Activated CD4-positive, alpha-beta memory T cell treated with anti-CD3 and anti-CD28 coated beads for 36 hours (primary cell): ENCODE measurements around the gene SLC16A5. TPM values are rescaled to one million over a fixed set of nuclear protein-coding genes. Genes with fewer than 3 reads are reported as not detected.
"Not testable (repeated sequence)": the region's sequence is repeated elsewhere in the genome, so short reads cannot be mapped to it uniquely, and the experiment has no call there.

Experiments used
- CTCF ChIA-PET: fragments of 350-600 bp; sonication (Branson Sonifier 250); formaldehyde crosslinking; loops from one replicate; lab custom pipeline; 2021; ENCODE audit warnings: antibody characterized with exemption, inconsistent platforms; lab: Charles Lee
- POLR2A ChIA-PET: fragments of 350-600 bp; sonication (Branson Sonifier 250); formaldehyde crosslinking; loops from one replicate; lab custom pipeline; 2021; ENCODE audit warnings: antibody characterized with exemption; lab: Charles Lee
- DNase-seq: peaks from one replicate; pipeline ENCODE4 v3.0.0-alpha.2; 2020
- H3K27ac Mint-ChIP-seq: one replicate; pipeline ENCODE4 v1.8.0; 2021; ENCODE audit warnings: mixed read lengths
- H3K27me3 Mint-ChIP-seq: one replicate; pipeline ENCODE4 v1.8.0; 2021; ENCODE audit warnings: mixed read lengths
- H3K36me3 Mint-ChIP-seq: one replicate; pipeline ENCODE4 v1.8.0; 2021; ENCODE audit warnings: mixed read lengths
- H3K4me1 Mint-ChIP-seq: one replicate; pipeline ENCODE4 v1.8.0; 2021; ENCODE audit warnings: low read depth, mixed read lengths
- H3K4me3 Mint-ChIP-seq: one replicate; pipeline ENCODE4 v1.8.0; 2021; ENCODE audit warnings: mild to moderate bottlenecking, mixed read lengths
- H3K9me3 Mint-ChIP-seq: one replicate; pipeline ENCODE4 v1.8.0; 2021; ENCODE audit warnings: mixed read lengths
- intact Hi-C: fragments of 100-400 bp; cut with micrococcal nuclease; formaldehyde crosslinking; loops from one replicate; pipeline ENCODE4 v1.15.1; 2023
- total RNA-seq, 2 experiments: library from RNA; stranded (reverse); gene quantifications; one replicate each; pipeline ENCODE4 v1.2.3, GENCODE V29; 2021

The SLC16A5 gene
- total RNA-seq: 1 to 10 TPM; 6.7 to 7.7 TPM

GRCh38 chr17:75087558-75088453 lies at the start of gene SLC16A5:
Gene SLC16A5 (plus strand): TSS chr17:75087954. CDS start chr17:75093637, 5,683 bp downstream.
- peak; percentile 63 for DNase-seq
- Mint-ChIP-seq H3K4me3 (peak within 1 kb of the TSS; percentile 76), H3K36me3 (no peaks in the 10 kb centered on the region), H3K4me1 (peaks cover 41% of the 10 kb centered on the region), H3K9me3 (no peaks in the 10 kb centered on the region), H3K27ac (peak within 1 kb of the TSS; percentile 55), H3K27me3 (no peaks in the 10 kb centered on the region)
- CTCF ChIA-PET: interaction anchor here (0.7 to 1.9 kb wide), 8 partner anchors 11 to 183 kb away, joined by 3 to 4 read pairs (median 4); partner anchors contain the start of gene MIF4GD
- intact Hi-C loops: no loop called here
- POLR2A ChIA-PET: interaction anchor here (0.9 to 1.7 kb wide), 6 partner anchors 22 to 76 kb away, joined by 3 to 5 read pairs (median 4); partner anchors contain the start of genes ARMC7, JPT1 and MRPL58

- Mint-ChIP-seq H3K9me3 (no peaks in the 10 kb centered on the region), H3K27me3 (peaks cover 4% of the 10 kb centered on the region), H3K27ac (no peak overlapping the region), H3K36me3 (peaks cover 30% of the 10 kb centered on the region), H3K4me3 (no peak overlapping the region), H3K4me1 (peaks cover 35% of the 10 kb centered on the region)
- DNase-seq: no peak
- POLR2A ChIA-PET: interaction anchor here (1.0 kb wide), 1 partner anchor 26 kb away, joined by 4 read pairs; the partner anchor contains the start of gene MRPL58
- intact Hi-C loops: loop anchor here (10.0 kb wide), 2 partner anchors 226 to 366 kb away; partner anchors contain the start of genes GGA3, GRB2 and MRPS7
- CTCF ChIA-PET: interaction anchor here (1.1 to 2.0 kb wide), 3 partner anchors 67 to 162 kb away, joined by 3 to 8 read pairs (median 4); no protein-coding TSS in a partner anchor
These were observed 48.5 kb upstream of the SLC16A5 start for GRCh38 chr17:75039238-75039637.

- H3K4me1 Mint-ChIP-seq: peaks cover 24% of the 10 kb centered on the region
- H3K27me3 Mint-ChIP-seq: no peaks in the 10 kb centered on the region
- CTCF ChIA-PET: interaction anchor here (1.9 kb wide), 1 partner anchor 80 kb away, joined by 8 read pairs; no protein-coding TSS in a partner anchor
- no peak for DNase-seq
- no peak overlapping the region for H3K27ac Mint-ChIP-seq
- POLR2A ChIA-PET: interaction anchor here (0.6 kb wide), 1 partner anchor 266 kb away, joined by 3 read pairs; no protein-coding TSS in a partner anchor
- no peak overlapping the region for H3K4me3 Mint-ChIP-seq
- H3K36me3 Mint-ChIP-seq: peaks cover 26% of the 10 kb centered on the region
- no peaks in the 10 kb centered on the region for H3K9me3 Mint-ChIP-seq
- intact Hi-C loops: no loop called here
These were observed 46.0 kb upstream of the SLC16A5 start for GRCh38 chr17:75041656-75042280.

- H3K27ac Mint-ChIP-seq, CTCF ChIA-PET: not testable (repeated sequence)
These were observed 44.0 kb upstream of the SLC16A5 start for GRCh38 chr17:75043789-75044188.

GRCh38 chr17:75044716-75045115 lies 43.0 kb upstream of the SLC16A5 start:
- H3K4me1 Mint-ChIP-seq: peaks cover 40% of the 10 kb centered on the region
- POLR2A ChIA-PET: no interaction called here
- no peak overlapping the region for H3K27ac Mint-ChIP-seq

More at GRCh38 chr17:75043789-75044188, 44.0 kb upstream of the SLC16A5 start:
- intact Hi-C loops, DNase-seq, H3K9me3 Mint-ChIP-seq, H3K27me3 Mint-ChIP-seq, H3K4me3 Mint-ChIP-seq: not testable (repeated sequence)
- POLR2A ChIA-PET: interaction anchor here (0.6 kb wide), 1 partner anchor 102 kb away, joined by 3 read pairs; no protein-coding TSS in a partner anchor
- Mint-ChIP-seq H3K4me1 (peaks cover 33% of the 10 kb centered on the region), H3K36me3 (peaks cover 24% of the 10 kb centered on the region)

GRCh38 chr17:75045946-75046406 lies 41.8 kb upstream of the SLC16A5 start:
- peak overlapping the region; percentile 97 for H3K4me3 Mint-ChIP-seq
- DNase-seq, H3K27me3 Mint-ChIP-seq, H3K9me3 Mint-ChIP-seq: not testable (repeated sequence)
- intact Hi-C loops: loop anchor here (1.0 to 5.0 kb wide), 6 partner anchors 10 to 136 kb away; partner anchors contain the start of genes ARMC7, JPT1, MRPL58 and NT5C
- H3K4me1 Mint-ChIP-seq: peaks cover 42% of the 10 kb centered on the region
- POLR2A ChIA-PET: interaction anchor here (0.6 to 2.4 kb wide), 5 partner anchors 11 to 160 kb away, joined by 3 to 26 read pairs (median 4); partner anchors contain the start of genes MRPL58 and NUP85
- peak overlapping the region; percentile 42 for H3K27ac Mint-ChIP-seq
- H3K36me3 Mint-ChIP-seq: peaks cover 14% of the 10 kb centered on the region
- CTCF ChIA-PET: interaction anchor here (0.8 to 1.5 kb wide), 3 partner anchors 11 to 34 kb away, joined by 3 to 7 read pairs (median 3); partner anchors contain the start of gene MRPL58

More at GRCh38 chr17:75044716-75045115, 43.0 kb upstream of the SLC16A5 start:
- intact Hi-C loops: loop anchor here (5.0 kb wide), 5 partner anchors 32 to 138 kb away; partner anchors contain the start of genes ARMC7, JPT1, MRPL58 and NT5C
- H3K27me3 Mint-ChIP-seq: no peaks in the 10 kb centered on the region
- H3K9me3 Mint-ChIP-seq: no peaks in the 10 kb centered on the region
- H3K36me3 Mint-ChIP-seq: peaks cover 20% of the 10 kb centered on the region
- no peak for DNase-seq
- H3K4me3 Mint-ChIP-seq: no peak overlapping the region
- CTCF ChIA-PET: no interaction called here

GRCh38 chr17:75046407-75047289 lies 41.1 kb upstream of the SLC16A5 start, which contains the start of the genes ATP5PD and KCTD2:
Gene ATP5PD (minus strand): TSS chr17:75046969. CDS start chr17:75042650, 4,319 bp downstream.
Gene KCTD2 (plus strand): TSS chr17:75047225. CDS start chr17:75047251, 26 bp downstream.
- H3K27me3 Mint-ChIP-seq: no peaks in the 10 kb centered on the region
- peak; percentile 98 for DNase-seq
- peaks cover 10% of the 10 kb centered on the region for H3K36me3 Mint-ChIP-seq
- H3K9me3 Mint-ChIP-seq: no peaks in the 10 kb centered on the region
- peaks cover 42% of the 10 kb centered on the region for H3K4me1 Mint-ChIP-seq
- peak within 1 kb of the TSS; percentile 91 for H3K27ac Mint-ChIP-seq
- POLR2A ChIA-PET: interaction anchor here (0.6 to 2.4 kb wide), 4 partner anchors 11 to 159 kb away, joined by 3 to 26 read pairs (median 12); partner anchors contain the start of genes MRPL58 and NUP85
- CTCF ChIA-PET: interaction anchor here (0.8 to 2.3 kb wide), 4 partner anchors 12 to 86 kb away, joined by 3 to 9 read pairs (median 5); partner anchors contain the start of gene MRPL58
- H3K4me3 Mint-ChIP-seq: peak within 1 kb of the TSS; percentile 97
- intact Hi-C loops: loop anchor here (1.0 to 5.0 kb wide), 6 partner anchors 10 to 136 kb away; partner anchors contain the start of genes ARMC7, JPT1, MRPL58 and NT5C

- Mint-ChIP-seq H3K27ac (peak overlapping the region; percentile 90), H3K36me3 (peaks cover 10% of the 10 kb centered on the region), H3K27me3 (no peaks in the 10 kb centered on the region), H3K4me1 (peaks cover 42% of the 10 kb centered on the region), H3K4me3 (peak overlapping the region; percentile 97), H3K9me3 (no peaks in the 10 kb centered on the region)
- intact Hi-C loops: loop anchor here (5.0 kb wide), 5 partner anchors 35 to 135 kb away; partner anchors contain the start of genes ARMC7, JPT1, MRPL58 and NT5C
- ChIA-PET POLR2A (interaction anchor here (1.7 to 2.4 kb wide), 3 partner anchors 12 to 158 kb away, joined by 4 to 26 read pairs (median 19); partner anchors contain the start of genes MRPL58 and NUP85), CTCF (interaction anchor here (2.3 kb wide), 1 partner anchor 86 kb away, joined by 9 read pairs; no protein-coding TSS in a partner anchor)
- DNase-seq: peak; percentile 42
These were observed 40.2 kb upstream of the SLC16A5 start for GRCh38 chr17:75047398-75048098.

GRCh38 chr17:75048249-75048878 lies 39.4 kb upstream of the SLC16A5 start:
- Mint-ChIP-seq H3K9me3 (no peaks in the 10 kb centered on the region), H3K4me1 (peaks cover 42% of the 10 kb centered on the region), H3K36me3 (peaks cover 17% of the 10 kb centered on the region), H3K27me3 (no peaks in the 10 kb centered on the region), H3K4me3 (peak overlapping the region; percentile 97), H3K27ac (peak overlapping the region; percentile 90)
- intact Hi-C loops: loop anchor here (5.0 kb wide), 5 partner anchors 36 to 134 kb away; partner anchors contain the start of genes ARMC7, JPT1, MRPL58 and NT5C
- no peak for DNase-seq
- ChIA-PET CTCF (interaction anchor here (0.9 to 2.3 kb wide), 6 partner anchors 12 to 364 kb away, joined by 3 to 9 read pairs (median 4); partner anchors contain the start of gene NT5C), POLR2A (no interaction called here)
